ENCODE results near the gene PAX3.

DNA sequence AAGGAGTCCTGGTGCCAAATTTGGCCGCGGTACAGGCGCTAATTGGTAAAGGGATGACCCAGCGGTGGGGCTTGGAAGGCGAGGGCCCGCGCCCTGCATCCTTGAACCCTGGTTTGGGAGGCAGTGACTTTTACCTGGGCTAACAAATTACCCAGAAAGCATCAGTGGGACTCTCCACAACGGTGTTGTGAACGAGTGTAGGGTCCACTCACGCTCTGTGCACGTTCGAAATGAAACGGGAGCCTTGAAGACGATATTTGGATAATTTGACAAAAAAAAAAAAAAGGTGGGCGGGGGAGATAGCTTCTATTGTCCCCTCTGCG lies 3.0 kb upstream of the PAX3 start:
- TF ChIP-seq POLR2A (IDR thresholded peaks at IDR 0.05) (no peak), CTCF (IDR thresholded peaks at IDR 0.05) (no peak)

Measured in stomach (tissue), 4 donors.